Neuronal stem cell (in vitro differentiated cells): Measurements from ENCODE around the gene NPSR1.

Source experiments
- DNase-seq: peaks from one replicate; pipeline ENCODE4 v3.0.0-alpha.2; 2013; ENCODE audit warnings: low spot score
- H2AFZ ChIP-seq: one replicate; pipeline ENCODE4 v1.6.1; 2013; ENCODE audit warnings: mild to moderate bottlenecking, low read length, inconsistent platforms
- H2AK5ac ChIP-seq: 2 replicates; pipeline ENCODE4 v1.6.1; 2013; ENCODE audit warnings: low read depth, mild to moderate bottlenecking, inconsistent platforms, low read length, moderate library complexity, mixed read lengths
- H2BK120ac ChIP-seq: 2 replicates; pipeline ENCODE4 v1.6.1; 2013; ENCODE audit warnings: low read depth, mild to moderate bottlenecking, inconsistent platforms, low read length, moderate library complexity, mixed read lengths
- H2BK12ac ChIP-seq: one replicate; pipeline ENCODE4 v1.6.1; 2013; ENCODE audit warnings: low read length, inconsistent platforms
- H2BK15ac ChIP-seq: 2 replicates; pipeline ENCODE4 v1.6.1; 2013; ENCODE audit warnings: mild to moderate bottlenecking, low read length, inconsistent platforms, mixed read lengths
- H2BK5ac ChIP-seq: one replicate; pipeline ENCODE4 v1.6.1; 2013; ENCODE audit warnings: inconsistent platforms, mild to moderate bottlenecking, low read length, moderate library complexity
- H3K14ac ChIP-seq: one replicate; pipeline ENCODE4 v1.6.1; 2013; ENCODE audit warnings: low read length, inconsistent platforms
- H3K18ac ChIP-seq: 2 replicates; pipeline ENCODE4 v1.6.1; 2013; ENCODE audit warnings: low read length, inconsistent platforms
- H3K23ac ChIP-seq: 2 replicates; pipeline ENCODE4 v1.6.1; 2013; ENCODE audit warnings: low read depth, mild to moderate bottlenecking, mixed read lengths, low read length, inconsistent platforms; ENCODE audit not compliant: poor library complexity
- H3K27ac ChIP-seq: replicated peaks from 3 replicates; pipeline ENCODE4 v1.5.1; 2013; ENCODE audit warnings: low read length, inconsistent platforms
- H3K27me3 ChIP-seq, 3 experiments: 2 replicates each; pipeline ENCODE4 v1.6.1; 2013; ENCODE audit warnings: low read length in 3 of 3, mild to moderate bottlenecking in 2 of 3, inconsistent platforms in 1 of 3, low read depth in 1 of 3, mixed read lengths in 1 of 3, moderate library complexity in 1 of 3; ENCODE audit not compliant: control insufficient read depth in 3 of 3, insufficient read depth in 3 of 3
- H3K36me3 ChIP-seq, 2 donors: replicated peaks in 1 of 2; 2 replicates each; pipeline ENCODE4 v1.6.1; 2013; ENCODE audit warnings: low read length in 2 of 2; ENCODE audit not compliant: control insufficient read depth in 2 of 2, insufficient read depth in 2 of 2
- H3K4ac ChIP-seq: 2 replicates; pipeline ENCODE4 v1.6.1; 2013; ENCODE audit warnings: inconsistent platforms, mild to moderate bottlenecking, low read length, moderate library complexity
- H3K4me1 ChIP-seq, 2 donors: 1 replicate in 1 of 2; 2 replicates in 1 of 2; pipeline ENCODE4 v1.6.1; 2013; ENCODE audit warnings: low read length in 2 of 2, low read depth in 1 of 2; ENCODE audit not compliant: control insufficient read depth in 2 of 2, insufficient read depth in 1 of 2
- H3K4me2 ChIP-seq: one replicate; pipeline ENCODE4 v1.6.1; 2013; ENCODE audit warnings: mild to moderate bottlenecking, low read length, inconsistent platforms; ENCODE audit not compliant: insufficient read depth, poor library complexity, severe bottlenecking
- H3K4me3 ChIP-seq, 2 donors: 2 replicates each; pipeline ENCODE4 v1.5.1; 2013; ENCODE audit warnings: low read length in 2 of 2, mild to moderate bottlenecking in 2 of 2, inconsistent platforms in 1 of 2, moderate library complexity in 1 of 2
- H3K79me1 ChIP-seq: one replicate; pipeline ENCODE4 v1.6.1; 2013; ENCODE audit warnings: low read depth, mild to moderate bottlenecking, inconsistent platforms, low read length, moderate library complexity
- H3K9ac ChIP-seq: one replicate; pipeline ENCODE4 v1.6.1; 2013; ENCODE audit warnings: mild to moderate bottlenecking, low read depth, low read length, inconsistent platforms; ENCODE audit not compliant: poor library complexity
- H3K9me3 ChIP-seq, 2 donors: replicated peaks in 1 of 2; 2 replicates each; pipeline versions ENCODE3 to v1.6.1; 2013; ENCODE audit warnings: low read length in 2 of 2, mild to moderate bottlenecking in 2 of 2, inconsistent platforms in 1 of 2, low read depth in 1 of 2, mixed read lengths in 1 of 2, moderate library complexity in 1 of 2; ENCODE audit not compliant: control insufficient read depth in 2 of 2, insufficient read depth in 1 of 2
- H4K8ac ChIP-seq: one replicate; pipeline ENCODE4 v1.6.1; 2013; ENCODE audit warnings: low read depth, mild to moderate bottlenecking, inconsistent platforms, low read length, moderate library complexity
- H4K91ac ChIP-seq: one replicate; pipeline ENCODE4 v1.6.1; 2013; ENCODE audit warnings: low read length, low read depth, mild to moderate bottlenecking, inconsistent platforms; ENCODE audit not compliant: poor library complexity
- WGBS, 2 donors: extraction: QIAGEN DNeasy Blood & Tissue Kit; methylation state at CpG; one replicate each; pipeline ENCODE4 v1.1.7; 2013; ENCODE audit warnings: missing lambda C conversion rate in 2 of 2, mixed read lengths in 1 of 2; ENCODE audit not compliant: insufficient read length in 2 of 2, insufficient replicate concordance in 1 of 2; ENCODE audit errors: extremely low coverage in 2 of 2; 5-methylcytosine and 5-hydroxymethylcytosine counted together

The NPSR1 gene

GRCh38 chr7:34758111-34758601 lies 100.1 kb downstream of the NPSR1 start:
- no peak overlapping the region for H4K91ac ChIP-seq
- no peak overlapping the region for H3K14ac ChIP-seq
- no peak overlapping the region for H3K27ac ChIP-seq
- DNase-seq: no peak
- no peaks in the 10 kb centered on the region for H3K27me3 ChIP-seq
- no peak overlapping the region for H4K8ac ChIP-seq
- no peak overlapping the region for H3K9ac ChIP-seq
- H3K36me3 ChIP-seq: no peaks in the 10 kb centered on the region
- no CpG with 5 or more reads among the region's 1 CpG for WGBS, 2 donors
- H2AK5ac ChIP-seq: no peak overlapping the region
- H3K4ac ChIP-seq: no peak overlapping the region
- H3K23ac ChIP-seq: no peak overlapping the region
- H3K4me3 ChIP-seq: no peak overlapping the region
- H3K79me1 ChIP-seq: no peaks in the 10 kb centered on the region
- no peaks in the 10 kb centered on the region for H3K4me1 ChIP-seq
- no peaks in the 10 kb centered on the region for H3K9me3 ChIP-seq
- no peak overlapping the region for H3K18ac ChIP-seq
- no peak overlapping the region for H3K4me2 ChIP-seq
- H2BK15ac ChIP-seq: no peak overlapping the region
- H2BK5ac ChIP-seq: no peak overlapping the region
- H2AFZ ChIP-seq: no peak overlapping the region
- H2BK120ac ChIP-seq: no peak overlapping the region
- no peak overlapping the region for H2BK12ac ChIP-seq

- Histone ChIP-seq H3K4me3 (no peak overlapping the region), H3K18ac (no peak overlapping the region), H3K4ac (no peak overlapping the region), H2AFZ (peak overlapping the region; percentile 83), H3K9me3 (no peaks in the 10 kb centered on the region), H3K79me1 (no peaks in the 10 kb centered on the region), H2BK5ac (no peak overlapping the region), H3K36me3 (no peaks in the 10 kb centered on the region), H3K27me3 (no peaks in the 10 kb centered on the region), H3K9ac (no peak overlapping the region), H3K27ac (no peak overlapping the region), H2AK5ac (no peak overlapping the region), H3K23ac (no peak overlapping the region), H2BK12ac (no peak overlapping the region), H4K91ac (no peak overlapping the region), H3K4me1 (no peaks in the 10 kb centered on the region), H2BK120ac (no peak overlapping the region), H2BK15ac (no peak overlapping the region), H3K14ac (no peak overlapping the region), H3K4me2 (no peak overlapping the region), H4K8ac (no peak overlapping the region)
- no CpG with 5 or more reads among the region's 3 CpGs for WGBS, 2 donors
- peak; percentile 31 for DNase-seq
Observed at GRCh38 chr7:34759477-34760125, 101.6 kb downstream of the NPSR1 start.

DNA sequence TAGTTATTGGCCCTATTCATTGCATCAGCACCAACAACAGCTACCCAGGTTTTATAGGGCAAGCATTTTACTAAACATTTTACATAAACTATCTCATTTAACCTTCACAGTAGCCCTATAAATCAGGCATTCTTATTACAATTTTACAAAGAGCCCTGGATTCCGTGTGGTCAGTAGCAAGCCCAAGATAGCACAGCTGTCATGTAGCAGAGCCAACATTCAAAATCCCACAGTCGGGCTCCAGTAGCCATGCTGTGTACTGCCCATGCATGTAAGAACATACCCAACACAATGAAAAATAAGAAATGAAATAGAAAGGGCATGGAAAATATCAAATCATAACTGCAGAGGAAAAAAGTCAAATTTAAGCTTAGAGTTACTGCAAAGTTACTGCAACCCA lies 102.3 kb downstream of the NPSR1 start:
- no peak overlapping the region for H2BK12ac ChIP-seq
- no peaks in the 10 kb centered on the region for H3K27me3 ChIP-seq
- H4K8ac ChIP-seq: no peak overlapping the region
- no peak overlapping the region for H3K4me3 ChIP-seq
- H3K9ac ChIP-seq: no peak overlapping the region
- no peaks in the 10 kb centered on the region for H3K79me1 ChIP-seq
- H3K23ac ChIP-seq: no peak overlapping the region
- H2AK5ac ChIP-seq: no peak overlapping the region
- H2AFZ ChIP-seq: no peak overlapping the region
- no peak overlapping the region for H3K27ac ChIP-seq
- no CpG with 5 or more reads among the region's 2 CpGs for WGBS, 2 donors
- no peak overlapping the region for H3K4me2 ChIP-seq
- no peak overlapping the region for H2BK15ac ChIP-seq
- no peak overlapping the region for H2BK5ac ChIP-seq
- H3K4me1 ChIP-seq: no peaks in the 10 kb centered on the region
- no peak overlapping the region for H4K91ac ChIP-seq
- no peak overlapping the region for H3K4ac ChIP-seq
- H2BK120ac ChIP-seq: no peak overlapping the region
- H3K9me3 ChIP-seq: no peaks in the 10 kb centered on the region
- no peaks in the 10 kb centered on the region for H3K36me3 ChIP-seq
- H3K14ac ChIP-seq: no peak overlapping the region
- H3K18ac ChIP-seq: no peak overlapping the region
- no peak for DNase-seq

DNA sequence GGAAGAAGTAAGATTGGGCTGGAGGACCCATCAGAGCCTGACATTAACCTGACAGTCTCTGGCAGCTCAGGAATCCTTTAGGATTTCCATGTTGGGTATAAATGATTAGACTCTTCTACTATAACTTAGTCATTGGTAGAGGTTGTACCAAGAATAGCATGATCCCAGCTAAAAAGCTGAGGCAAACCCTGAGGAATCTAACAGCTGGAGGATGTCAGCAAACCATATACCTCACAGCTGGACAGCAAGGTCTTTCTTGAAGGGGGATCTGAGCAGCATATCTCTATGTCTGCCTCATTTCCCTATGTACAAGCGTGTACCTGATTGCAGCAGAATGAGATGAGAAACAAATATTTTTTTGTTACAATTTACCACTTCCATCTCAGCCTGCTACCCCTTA lies 103.2 kb downstream of the NPSR1 start:
- Histone ChIP-seq H3K27ac (no peak overlapping the region), H3K36me3 (no peaks in the 10 kb centered on the region), H3K23ac (no peak overlapping the region), H2BK12ac (no peak overlapping the region), H3K18ac (no peak overlapping the region), H4K91ac (no peak overlapping the region), H3K4me1 (no peaks in the 10 kb centered on the region), H3K4ac (no peak overlapping the region), H3K79me1 (no peaks in the 10 kb centered on the region), H2BK120ac (no peak overlapping the region), H3K9me3 (no peaks in the 10 kb centered on the region), H2AFZ (no peak overlapping the region), H3K4me2 (no peak overlapping the region), H2AK5ac (no peak overlapping the region), H2BK15ac (no peak overlapping the region), H3K9ac (no peak overlapping the region), H3K4me3 (no peak overlapping the region), H3K14ac (no peak overlapping the region), H4K8ac (no peak overlapping the region), H3K27me3 (no peaks in the 10 kb centered on the region), H2BK5ac (no peak overlapping the region)
- no peak for DNase-seq
- WGBS, 2 donors: no CpG with 5 or more reads among the region's 1 CpG
